H1 (cell line): ENCODE results near the gene PHACTR1. TPM values are rescaled to one million over a fixed set of nuclear protein-coding genes. Genes with fewer than 3 reads are reported as not detected.

Experiments used
- CTCF ChIA-PET: fragments of 300-600 bp; sonication (Branson Sonifier 250); formaldehyde crosslinking; loops from one replicate; lab custom pipeline; 2021; ENCODE audit not compliant: partially characterized antibody; lab: Charles Lee
- POLR2A ChIA-PET: fragments of 300-600 bp; sonication (Branson Sonifier 250); formaldehyde crosslinking; loops from one replicate; lab custom pipeline; 2021; ENCODE audit warnings: inconsistent platforms; ENCODE audit not compliant: partially characterized antibody; lab: Charles Lee
- DNase-seq, 2 experiments: peaks; one replicate each; pipeline versions ENCODE4 v3.0.0 to v3.0.0-alpha.2; 2010 to 2022; ENCODE audit warnings: low spot score in 2 of 2, low read depth in 1 of 2, mixed read lengths in 1 of 2
- FAIRE-seq: peaks from 2 replicates; lab custom pipeline; 2011; peaks lifted over from hg19 to GRCh38; lab: Jason Lieb, UNC
- H2AFZ ChIP-seq: 2 replicates; pipeline ENCODE4 v1.8.1; 2012; ENCODE audit warnings: low read length, inconsistent platforms
- H2AK5ac ChIP-seq: 2 replicates; pipeline ENCODE4 v1.6.1; 2013; ENCODE audit warnings: low read depth, low read length
- H2BK120ac ChIP-seq: replicated peaks from 2 replicates; pipeline ENCODE3; 2013; ENCODE audit warnings: low read depth, low read length, inconsistent platforms
- H2BK12ac ChIP-seq: 2 replicates; pipeline ENCODE4 v1.6.1; 2013; ENCODE audit warnings: low read depth, low read length
- H2BK15ac ChIP-seq: 2 replicates; pipeline ENCODE4 v1.6.1; 2013; ENCODE audit warnings: low read length
- H2BK20ac ChIP-seq: 2 replicates; pipeline ENCODE4 v1.6.1; 2013; ENCODE audit warnings: low read length
- H2BK5ac ChIP-seq: 2 replicates; pipeline ENCODE4 v1.6.1; 2013; ENCODE audit warnings: low read depth, low read length
- H3K14ac ChIP-seq: 2 replicates; pipeline ENCODE4 v1.6.1; 2013; ENCODE audit warnings: inconsistent platforms; ENCODE audit not compliant: insufficient read length
- H3K18ac ChIP-seq: 2 replicates; pipeline ENCODE4 v1.6.1; 2013; ENCODE audit warnings: low read length; ENCODE audit errors: extremely low read depth
- H3K23ac ChIP-seq: 2 replicates; pipeline ENCODE4 v1.6.1; 2013; ENCODE audit warnings: inconsistent platforms; ENCODE audit not compliant: insufficient read length
- H3K23me2 ChIP-seq: 2 replicates; pipeline ENCODE4 v1.6.1; 2013; ENCODE audit warnings: low read depth, low read length
- H3K27ac ChIP-seq: 2 replicates; pipeline ENCODE4 v1.6.1; 2011; ENCODE audit warnings: low read depth, low read length, inconsistent platforms
- H3K27me3 ChIP-seq, 4 experiments: replicated peaks in 1 of 4; 1 replicate in 1 of 4; 2 replicates in 3 of 4; pipeline versions ENCODE4 v1.6.1 to v1.8.1; 2011 to 2013; ENCODE audit warnings: low read length in 3 of 4, mild to moderate bottlenecking in 3 of 4, inconsistent platforms in 2 of 4, mixed read lengths in 2 of 4, moderate library complexity in 1 of 4; ENCODE audit not compliant: control insufficient read depth in 3 of 4, insufficient read depth in 3 of 4; ENCODE audit errors: extremely low read depth in 1 of 4
- H3K36me3 ChIP-seq, 4 experiments: 2 replicates each; pipeline versions ENCODE4 v1.6.1 to v1.8.1; 2011 to 2013; ENCODE audit warnings: mild to moderate bottlenecking in 4 of 4, low read length in 3 of 4, moderate library complexity in 2 of 4, control low read depth in 1 of 4, inconsistent platforms in 1 of 4; ENCODE audit not compliant: insufficient read depth in 4 of 4, control insufficient read depth in 2 of 4
- H3K4ac ChIP-seq: replicated peaks from 2 replicates; pipeline ENCODE3; 2013; ENCODE audit warnings: low read length, low read depth, mixed read lengths, inconsistent platforms; ENCODE audit not compliant: insufficient read length
- H3K4me1 ChIP-seq, 4 experiments: replicated peaks in 1 of 4; 1 replicate in 1 of 4; 2 replicates in 3 of 4; pipeline versions ENCODE4 v1.6.1 to v1.8.1; 2011 to 2013; ENCODE audit warnings: low read length in 3 of 4, inconsistent platforms in 2 of 4, mixed read lengths in 1 of 4; ENCODE audit not compliant: insufficient read depth in 4 of 4, control insufficient read depth in 3 of 4
- H3K4me2 ChIP-seq, 2 experiments: 2 replicates each; pipeline versions ENCODE4 v1.6.1 to v1.8.1; 2011 to 2013; ENCODE audit warnings: low read depth in 2 of 2, low read length in 2 of 2, control low read depth in 1 of 2, inconsistent platforms in 1 of 2, mild to moderate bottlenecking in 1 of 2; ENCODE audit not compliant: insufficient read depth in 1 of 2
- H3K4me3 ChIP-seq, 4 experiments: fragments of 200-600, 300-600 bp in 1 of 4; sonication (generic), shearing (Covaris generic), sonication (Bioruptor Twin) in 1 of 4; 2 replicates each; pipeline versions ENCODE4 v1.5.1 to v1.8.1; 2011 to 2016; ENCODE audit warnings: low read length in 4 of 4, low read depth in 3 of 4, control low read depth in 2 of 4, inconsistent platforms in 2 of 4, mild to moderate bottlenecking in 2 of 4, mixed read lengths in 1 of 4, moderate library complexity in 1 of 4; ENCODE audit not compliant: insufficient read depth in 2 of 4; ENCODE audit errors: extremely low read depth in 1 of 4
- H3K56ac ChIP-seq: replicated peaks from 2 replicates; pipeline ENCODE3; 2013; ENCODE audit warnings: low read depth, mild to moderate bottlenecking, mixed read lengths, low read length, inconsistent platforms; ENCODE audit not compliant: insufficient read length
- H3K79me1 ChIP-seq: 2 replicates; pipeline ENCODE4 v1.6.1; 2013; ENCODE audit warnings: low read depth, low read length, control low read depth
- H3K79me2 ChIP-seq, 2 experiments: 2 replicates each; pipeline versions ENCODE4 v1.6.1 to v1.8.1; 2012 to 2013; ENCODE audit warnings: low read length in 2 of 2, mild to moderate bottlenecking in 2 of 2, inconsistent platforms in 1 of 2; ENCODE audit not compliant: insufficient read depth in 2 of 2, control insufficient read depth in 1 of 2
- H3K9ac ChIP-seq, 4 experiments: replicated peaks in 1 of 4; 1 replicate in 1 of 4; 2 replicates in 3 of 4; pipeline versions ENCODE4 v1.6.1 to v1.8.1; 2011 to 2013; ENCODE audit warnings: low read depth in 3 of 4, low read length in 3 of 4, control low read depth in 2 of 4, mild to moderate bottlenecking in 2 of 4, moderate library complexity in 2 of 4, inconsistent platforms in 1 of 4; ENCODE audit errors: extremely low read depth in 1 of 4
- H3K9me3 ChIP-seq, 2 experiments: 2 replicates each; pipeline versions ENCODE4 v1.6.1 to v1.8.1; 2012 to 2013; ENCODE audit warnings: mild to moderate bottlenecking in 2 of 2, moderate library complexity in 2 of 2, control low read depth in 1 of 2, inconsistent platforms in 1 of 2, low read depth in 1 of 2, low read length in 1 of 2, mixed read lengths in 1 of 2; ENCODE audit not compliant: insufficient read depth in 2 of 2
- H4K20me1 ChIP-seq, 2 experiments: replicated peaks in 1 of 2; 2 replicates each; pipeline versions ENCODE3 to v1.8.1; 2011 to 2013; ENCODE audit warnings: inconsistent platforms in 2 of 2, low read length in 2 of 2, mild to moderate bottlenecking in 1 of 2; ENCODE audit not compliant: insufficient read depth in 2 of 2, control insufficient read depth in 1 of 2
- H4K5ac ChIP-seq: 2 replicates; pipeline ENCODE4 v1.6.1; 2013; ENCODE audit warnings: low read length, low read depth, mixed read lengths, inconsistent platforms; ENCODE audit not compliant: insufficient read length
- H4K8ac ChIP-seq: 2 replicates; pipeline ENCODE4 v1.8.0; 2013; ENCODE audit warnings: mild to moderate bottlenecking, moderate library complexity, low read length, inconsistent platforms; ENCODE audit not compliant: insufficient read depth; ENCODE audit errors: extremely low read depth
- H4K91ac ChIP-seq: replicated peaks from 2 replicates; pipeline ENCODE3; 2013; ENCODE audit warnings: low read length, mixed read lengths, inconsistent platforms; ENCODE audit not compliant: insufficient read length
- CREB1 ChIP-seq: IDR thresholded peaks from 2 replicates; pipeline ENCODE4 v1.6.1; 2012; ENCODE audit warnings: inconsistent platforms
- HDAC2 ChIP-seq, 2 experiments: fragments of 300-600 bp in 1 of 2; sonication (generic) in 1 of 2; IDR thresholded peaks; 2 replicates each; pipeline ENCODE4 v1.6.1; 2011 to 2012; ENCODE audit warnings: low read depth in 2 of 2, low read length in 2 of 2, mild to moderate bottlenecking in 2 of 2, moderate library complexity in 2 of 2, borderline replicate concordance in 1 of 2, inconsistent platforms in 1 of 2
- SIX5 ChIP-seq: IDR thresholded peaks from 2 replicates; pipeline ENCODE4 v1.6.1; 2011; ENCODE audit warnings: mild to moderate bottlenecking, low read depth, low read length
- WGBS, 2 experiments: shearing (Covaris generic) in 1 of 2; methylation state at CpG; one replicate each; pipeline versions ENCODE4 v1.1.6 to v1.1.7; 2013 to 2015; ENCODE audit warnings: low lambda C conversion rate in 2 of 2, mixed read lengths in 2 of 2, inconsistent platforms in 1 of 2, low coverage in 1 of 2, missing lambda C conversion rate in 1 of 2; ENCODE audit not compliant: insufficient replicate concordance in 2 of 2, insufficient coverage in 1 of 2, insufficient read length in 1 of 2; ENCODE audit errors: extremely low coverage in 1 of 2, missing lambda C conversion rate in 1 of 2; 5-methylcytosine and 5-hydroxymethylcytosine counted together
- polyA plus RNA-seq, 7 experiments: library from polyadenylated mRNA; depleted of rRNA in 3 of 7; stranded (reverse) in 5 of 7; unstranded in 2 of 7; fragments of >200 nt in 5 of 7; fragments of 200-250 nt in 2 of 7; gene quantifications; 1 replicate in 5 of 7; 2 replicates in 1 of 7; 4 replicates in 1 of 7; pipeline versions ENCODE4 v1.2.1 to v1.2.3, GENCODE V29; 2011 to 2013; ENCODE audit warnings: missing spikeins in 2 of 7, mixed read lengths in 2 of 7
- total RNA-seq: library from RNA; stranded (reverse); fragmentation: NEBNext Ultra II Directional; extraction: Animal tissue kit (Norgen Biotek cat#: 25700); gene quantifications from 2 replicates; pipeline ENCODE4 v1.2.1, GENCODE V29; 2021

The PHACTR1 gene
- total and polyA plus RNA-seq, 2 of the 8 experiments (the other 6 are each of a cell fraction or from before 2014, with no cell fraction given) = 3.9 to 17.1 TPM

DNA sequence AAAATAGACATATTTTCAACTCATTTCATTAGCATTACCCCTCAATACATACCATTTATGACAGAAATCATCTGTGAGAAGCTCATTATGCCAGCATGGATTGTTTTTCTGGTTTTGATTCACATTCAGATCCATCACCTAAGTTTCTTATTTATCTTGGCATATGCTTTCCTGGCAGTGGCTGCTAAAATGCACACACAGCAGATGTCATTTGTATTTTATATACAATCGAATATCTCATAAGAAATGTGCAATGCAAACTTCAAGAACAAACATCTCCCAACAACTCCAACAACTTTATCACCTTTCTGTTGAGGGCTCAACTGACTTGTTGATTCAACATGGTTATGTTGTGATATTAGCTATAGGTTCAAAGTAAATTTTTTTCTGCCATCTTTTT is 208.3 kb downstream of the PHACTR1 start:
- Histone ChIP-seq H3K4me2 (no peak overlapping the region), H4K20me1 (no peaks in the 10 kb centered on the region), H4K8ac (no peak overlapping the region), H2BK120ac (no peak overlapping the region), H4K91ac (no peak overlapping the region), H4K5ac (no peak overlapping the region), H2AFZ (no peak overlapping the region), H3K56ac (no peak overlapping the region), H3K79me1 (no peaks in the 10 kb centered on the region), H2BK5ac (no peak overlapping the region), H3K36me3 (no peaks in the 10 kb centered on the region), H3K27ac (no peak overlapping the region), H3K14ac (no peak overlapping the region), H3K79me2 (no peaks in the 10 kb centered on the region), H3K23me2 (peaks cover 2% of the 10 kb centered on the region; the same call in 1 of the 2 replicates), H3K4ac (no peak overlapping the region), H3K18ac (no peak overlapping the region), H2AK5ac (no peak overlapping the region), H2BK15ac (no peak overlapping the region), H3K9ac (no peak overlapping the region), H3K27me3 (no peaks in the 10 kb centered on the region), H3K23ac (no peak overlapping the region), H3K9me3 (no peaks in the 10 kb centered on the region), H3K4me1 (peaks cover 0 to 2% (median 0%) of the 10 kb centered on the region in 4 experiments; a peak in 1 of 7 replicates), H2BK12ac (no peak overlapping the region), H3K4me3 (no peak overlapping the region), H2BK20ac (no peak overlapping the region)
- DNase-seq (no peak), FAIRE-seq (no peak)
- CTCF ChIA-PET = interaction anchor here (0.7 to 5.0 kb wide), 2 partner anchors 14 to 1398 kb away, joined by 4 to 23 read pairs; no protein-coding TSS in a partner anchor
- WGBS, 2 experiments = 93% methylated on average over 1 of the region's 1 CpG; no CpG with 5 or more reads in 1 of the 2 experiments
- POLR2A ChIA-PET = interaction anchor here (1.0 kb wide), 1 partner anchor 8 kb away, joined by 3 read pairs; no protein-coding TSS in a partner anchor
- TF ChIP-seq HDAC2 (IDR thresholded peaks at IDR 0.05; ENCODE audit: borderline replicate concordance in 1 of 2, low read depth in 2 of 2, low read length in 2 of 2) (no peak), SIX5 (no peak), CREB1 (no peak)
